HG02970 (cell line): Measurements from ENCODE around the gene PDCD1.
"Not testable (repeated sequence)": the region's sequence is repeated elsewhere in the genome, so short reads cannot be mapped to it uniquely, and the experiment has no call there.

Source experiments
- ATAC-seq: cut with Tn5 transposase; IDR thresholded peaks from one replicate; pipeline ENCODE4 v1.9.1; 2021; ENCODE audit warnings: mild to moderate bottlenecking, moderate library complexity, moderate number of reproducible peaks; ENCODE audit not compliant: unreplicated experiment, low FRiP score

Gene PDCD1

GRCh38 chr2:241879326-241879725 is 20.6 kb upstream of the PDCD1 start:
- ATAC-seq: no peak

- ATAC-seq: no peak
These were observed 19.6 kb upstream of the PDCD1 start for GRCh38 chr2:241877989-241878970.

- no peak for ATAC-seq
These were observed 18.5 kb upstream of the PDCD1 start for GRCh38 chr2:241877197-241877685.

- no peak for ATAC-seq
These were observed 18.0 kb upstream of the PDCD1 start for GRCh38 chr2:241876528-241877196.

- ATAC-seq: not testable (repeated sequence)
These were observed 17.2 kb upstream of the PDCD1 start for GRCh38 chr2:241875754-241876527.

- ATAC-seq: no peak
These were observed 15.7 kb upstream of the PDCD1 start for GRCh38 chr2:241874277-241874925.

- no peak for ATAC-seq
These were observed 15.1 kb upstream of the PDCD1 start for GRCh38 chr2:241873803-241874110.

GRCh38 chr2:241873081-241873802 is 14.5 kb upstream of the PDCD1 start:
- no peak for ATAC-seq

GRCh38 chr2:241872313-241872642 is 13.6 kb upstream of the PDCD1 start:
- no peak for ATAC-seq

- ATAC-seq: no peak
These were observed 13.0 kb upstream of the PDCD1 start for GRCh38 chr2:241871538-241872312.

- ATAC-seq: no peak
These were observed 12.2 kb upstream of the PDCD1 start for GRCh38 chr2:241870611-241871537.

- no peak for ATAC-seq
These were observed 11.4 kb upstream of the PDCD1 start for GRCh38 chr2:241870081-241870541.

- no peak for ATAC-seq
These were observed 10.6 kb upstream of the PDCD1 start, which contains the start of gene RTP5 for GRCh38 chr2:241869087-241869961. TSS of gene RTP5 (plus strand) at chr2:241869729. CDS start at chr2:241869757, 28 bp downstream.

- no peak for ATAC-seq
These were observed 10.0 kb upstream of the PDCD1 start for GRCh38 chr2:241868661-241869081.

GRCh38 chr2:241867776-241868420 is 9.2 kb upstream of the PDCD1 start:
- ATAC-seq: no peak
